Activated naive CD4-positive, alpha-beta T cell treated with anti-CD3 and anti-CD28 coated beads, Interleukin-2, amount 50 U/mL, for 16 hours (primary cell): ENCODE results near the gene KRTAP9-2.
"Not testable (repeated sequence)": the region's sequence is repeated elsewhere in the genome, so short reads cannot be mapped to it uniquely, and the experiment has no call there.

ENCODE experiments used
- DNase-seq: peaks from one replicate; pipeline ENCODE4 v3.0.0-alpha.2; 2020

The KRTAP9-2 gene

GRCh38 chr17:41226598-41227095 lies at the start of gene KRTAP9-2:
TSS of gene KRTAP9-2 (plus strand) at chr17:41226648. CDS start at chr17:41226655, 7 bp downstream.
- DNase-seq = not testable (repeated sequence)

GRCh38 chr17:41176744-41177387 lies 49.6 kb upstream of the KRTAP9-2 start:
- no peak for DNase-seq

- DNase-seq = no peak
These were observed 48.6 kb upstream of the KRTAP9-2 start, which contains the start of gene KRTAP4-2 for GRCh38 chr17:41177727-41178271. TSS of gene KRTAP4-2 (minus strand) at chr17:41178221. CDS start at chr17:41178164, 57 bp downstream.

GRCh38 chr17:41178341-41178740 lies 48.1 kb upstream of the KRTAP9-2 start:
- DNase-seq = no peak

DNA sequence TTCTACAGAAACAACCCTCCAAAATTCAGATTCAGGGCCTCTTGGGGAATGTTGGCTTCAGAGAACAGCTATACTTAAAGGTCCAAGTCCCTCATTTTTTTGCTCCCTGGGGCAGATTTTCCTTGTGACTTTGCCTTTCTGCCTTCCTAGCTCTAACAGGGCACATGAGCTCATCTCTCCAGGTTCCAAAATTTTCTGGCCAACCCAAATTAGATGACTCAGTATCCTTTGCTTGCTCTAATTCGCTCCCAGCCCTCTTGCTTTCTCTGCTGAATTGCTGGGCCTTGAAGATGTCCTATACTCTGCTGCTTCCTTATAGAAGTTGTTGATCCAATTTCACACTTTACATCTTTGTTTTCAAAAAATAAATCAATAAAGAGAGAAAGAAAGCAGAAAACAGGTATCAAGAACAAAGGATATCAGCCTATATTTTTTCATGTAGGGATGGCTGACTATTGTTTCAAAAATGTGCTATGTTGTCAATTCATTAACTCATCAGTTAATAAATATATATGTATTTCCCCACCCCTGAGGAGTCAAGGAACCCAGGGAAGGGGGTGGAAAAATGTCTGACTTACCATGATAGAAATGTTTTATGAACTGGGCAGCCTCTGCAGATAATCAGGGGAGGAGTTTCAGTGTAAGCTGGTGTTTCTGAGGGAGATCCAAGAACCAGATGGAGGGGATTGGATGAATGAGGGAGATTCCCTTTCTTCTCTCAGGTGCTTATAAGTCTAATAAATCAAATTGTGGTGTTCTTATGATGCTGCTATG lies 47.4 kb upstream of the KRTAP9-2 start:
- DNase-seq = no peak

- no peak for DNase-seq
These were observed 41.9 kb upstream of the KRTAP9-2 start, which contains the start of gene KRTAP4-1 for GRCh38 chr17:41184480-41184961. TSS of gene KRTAP4-1 (minus strand) at chr17:41184911. CDS start at chr17:41184854, 57 bp downstream.

DNA sequence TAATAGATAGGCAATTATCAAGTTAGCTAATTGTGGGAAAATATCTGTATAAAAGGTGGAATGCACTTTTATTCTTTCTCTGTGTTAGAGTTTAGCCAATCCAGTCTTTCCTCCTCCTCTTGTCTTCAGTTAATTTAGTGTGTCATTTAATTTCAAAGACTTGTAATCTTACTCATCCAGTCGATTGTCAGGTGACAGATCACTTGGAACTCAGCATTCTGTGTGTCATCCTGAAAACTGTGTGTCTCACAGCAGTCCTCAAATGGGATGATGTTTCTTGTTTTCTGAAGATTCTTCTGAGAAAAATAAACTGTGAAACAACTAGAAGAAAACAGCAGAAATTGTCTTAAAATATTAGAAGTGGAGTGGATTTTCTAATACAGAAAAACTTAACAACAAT lies 41.4 kb upstream of the KRTAP9-2 start:
- no peak for DNase-seq

- DNase-seq = no peak
These were observed 39.6 kb upstream of the KRTAP9-2 start for GRCh38 chr17:41186872-41187271.

DNA sequence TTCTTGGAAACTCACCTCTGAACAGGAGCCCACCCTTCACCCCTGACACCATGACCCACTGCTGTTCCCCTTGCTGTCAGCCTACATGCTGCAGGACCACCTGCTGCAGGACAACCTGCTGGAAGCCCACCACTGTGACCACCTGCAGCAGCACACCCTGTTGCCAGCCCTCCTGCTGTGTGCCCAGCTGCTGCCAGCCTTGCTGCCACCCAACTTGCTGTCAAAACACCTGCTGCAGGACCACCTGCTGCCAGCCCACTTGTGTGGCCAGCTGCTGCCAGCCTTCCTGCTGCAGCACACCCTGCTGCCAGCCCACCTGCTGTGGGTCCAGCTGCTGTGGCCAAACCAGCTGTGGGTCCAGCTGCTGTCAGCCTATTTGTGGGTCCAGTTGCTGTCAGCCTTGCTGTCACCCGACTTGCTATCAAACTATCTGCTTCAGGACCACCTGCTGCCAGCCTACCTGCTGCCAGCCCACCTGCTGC lies 36.6 kb upstream of the KRTAP9-2 start, which contains the start of gene KRTAP9-1:
Gene KRTAP9-1, plus strand, starts transcription at position 51 of the 482 bp plus-strand sequence. Its CDS starts 0 bp downstream, at position 51.
- not testable (repeated sequence) for DNase-seq

- DNase-seq = no peak
These were observed 36.1 kb upstream of the KRTAP9-2 start for GRCh38 chr17:41190328-41190727.

- no peak for DNase-seq
These were observed 30.4 kb upstream of the KRTAP9-2 start for GRCh38 chr17:41196068-41196467.

- no peak for DNase-seq
These were observed 26.9 kb upstream of the KRTAP9-2 start for GRCh38 chr17:41199421-41200078.

DNA sequence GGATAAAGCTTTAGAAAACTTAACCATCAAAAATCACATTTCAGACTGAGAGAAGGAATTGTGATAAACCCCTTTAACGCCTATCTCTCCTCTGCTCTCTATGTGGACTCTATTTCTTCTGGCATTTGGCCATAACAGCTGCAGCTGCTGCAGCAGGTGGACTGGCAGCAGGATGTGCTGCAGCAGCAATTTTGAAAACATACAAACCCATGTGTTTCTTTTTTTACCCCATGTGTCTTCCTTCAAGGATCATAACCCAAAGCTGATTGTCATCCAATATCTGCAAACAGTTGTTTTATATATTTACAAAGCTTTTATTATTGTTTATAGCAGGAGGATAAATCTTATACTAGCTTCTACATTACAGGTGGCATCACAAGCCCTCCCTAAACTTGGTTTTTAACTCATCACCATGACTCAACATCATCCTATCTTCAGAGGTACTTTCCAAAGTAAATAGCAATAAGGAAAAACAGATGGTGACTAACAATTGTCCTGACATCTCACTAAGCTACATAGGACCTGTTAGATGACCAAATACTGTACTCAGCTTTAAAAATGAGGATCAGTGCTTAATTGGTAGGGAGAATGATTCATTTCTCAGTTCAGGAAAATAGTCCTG lies 14.5 kb upstream of the KRTAP9-2 start:
- no peak for DNase-seq

DNA sequence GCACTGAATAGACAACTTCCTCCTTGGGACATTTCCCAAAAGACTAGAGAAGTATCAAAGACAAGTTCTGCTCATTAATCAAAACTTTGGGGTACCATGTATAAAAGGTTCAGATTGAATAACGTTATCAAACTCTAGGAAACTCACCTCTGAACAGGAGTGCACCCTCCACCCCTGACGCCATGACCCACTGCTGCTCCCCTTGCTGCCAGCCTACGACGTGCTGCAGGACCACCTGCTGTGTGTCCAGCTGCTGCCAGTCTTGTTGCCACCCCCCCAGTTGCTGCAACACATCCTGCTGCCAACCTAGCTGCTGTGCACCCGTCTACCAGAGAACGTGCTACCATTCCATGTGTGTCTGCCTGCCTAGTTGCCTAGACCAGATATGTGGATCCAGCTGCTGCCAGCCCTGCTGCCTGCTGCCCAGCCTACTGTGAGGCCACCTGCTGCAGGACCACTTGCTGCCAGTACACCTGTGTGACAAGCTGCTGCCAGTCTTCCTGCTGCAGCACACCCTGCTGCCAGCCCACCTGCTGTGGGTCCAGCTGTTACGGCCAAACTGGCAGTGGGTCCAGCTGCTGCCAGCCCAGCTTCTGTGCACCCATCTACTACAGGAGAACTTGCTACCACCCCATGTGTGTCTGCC lies 13.8 kb upstream of the KRTAP9-2 start:
- DNase-seq = no peak

GRCh38 chr17:41215681-41216080 lies 10.8 kb upstream of the KRTAP9-2 start:
- DNase-seq = no peak

DNA sequence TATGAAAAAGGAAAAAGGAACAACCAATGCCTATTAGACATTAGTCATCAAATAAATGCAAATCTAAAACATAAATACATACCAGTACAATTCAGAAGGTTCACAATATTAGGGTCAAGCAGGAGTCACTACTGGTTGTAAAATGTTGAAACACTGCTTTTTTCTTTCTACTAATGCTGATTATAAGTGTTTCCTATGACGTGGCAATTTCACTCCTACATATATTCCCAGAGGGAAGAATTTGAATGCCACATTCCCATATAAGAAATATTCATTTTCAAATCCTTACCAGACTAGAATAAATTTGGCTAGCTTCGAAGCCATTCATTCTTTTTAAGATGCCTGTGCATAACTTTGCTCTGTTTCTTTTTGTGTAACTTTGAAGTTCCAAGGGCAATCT lies 2.6 kb upstream of the KRTAP9-2 start:
- no peak for DNase-seq

DNA sequence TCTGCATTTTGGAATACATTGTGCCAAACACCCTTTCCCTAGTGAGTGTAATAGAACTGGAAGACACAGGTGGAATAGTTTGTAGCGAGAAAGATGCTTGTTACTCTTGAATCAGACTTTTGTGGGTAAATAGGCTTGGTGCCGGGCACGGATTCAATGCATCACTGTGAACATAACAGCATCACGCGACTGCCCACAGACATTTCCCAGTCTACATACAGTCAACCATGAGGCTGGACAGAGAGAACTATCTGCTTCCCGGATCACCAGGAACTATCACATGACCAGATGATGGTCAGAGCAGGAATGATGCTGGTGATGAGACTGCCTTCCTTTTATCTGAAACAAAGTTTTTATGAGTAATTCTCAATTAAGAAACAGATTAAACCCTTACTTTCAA lies 397 bp upstream of the KRTAP9-2 start:
- DNase-seq = no peak

GRCh38 chr17:41230094-41230493 lies 3.6 kb downstream of the KRTAP9-2 start:
- DNase-seq = no peak

DNA sequence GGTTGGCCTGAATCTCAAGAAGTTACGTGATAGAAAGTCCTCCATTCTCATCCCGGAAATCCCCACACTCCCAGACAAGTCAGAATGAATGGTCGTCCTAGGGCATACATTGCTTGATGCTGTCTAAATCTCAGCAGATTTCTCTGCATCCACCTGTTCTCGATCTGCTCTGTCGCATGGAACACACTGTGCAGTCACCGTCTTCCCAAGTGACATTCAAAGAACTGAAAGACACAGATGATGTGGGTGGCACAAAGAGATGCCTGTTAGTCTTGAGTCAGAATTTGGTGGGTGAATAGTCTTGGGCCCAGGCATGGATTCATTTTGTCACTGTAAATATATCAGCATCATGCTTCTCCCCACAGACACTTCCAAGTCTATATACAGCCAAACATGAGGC lies 5.3 kb downstream of the KRTAP9-2 start:
- no peak for DNase-seq

DNA sequence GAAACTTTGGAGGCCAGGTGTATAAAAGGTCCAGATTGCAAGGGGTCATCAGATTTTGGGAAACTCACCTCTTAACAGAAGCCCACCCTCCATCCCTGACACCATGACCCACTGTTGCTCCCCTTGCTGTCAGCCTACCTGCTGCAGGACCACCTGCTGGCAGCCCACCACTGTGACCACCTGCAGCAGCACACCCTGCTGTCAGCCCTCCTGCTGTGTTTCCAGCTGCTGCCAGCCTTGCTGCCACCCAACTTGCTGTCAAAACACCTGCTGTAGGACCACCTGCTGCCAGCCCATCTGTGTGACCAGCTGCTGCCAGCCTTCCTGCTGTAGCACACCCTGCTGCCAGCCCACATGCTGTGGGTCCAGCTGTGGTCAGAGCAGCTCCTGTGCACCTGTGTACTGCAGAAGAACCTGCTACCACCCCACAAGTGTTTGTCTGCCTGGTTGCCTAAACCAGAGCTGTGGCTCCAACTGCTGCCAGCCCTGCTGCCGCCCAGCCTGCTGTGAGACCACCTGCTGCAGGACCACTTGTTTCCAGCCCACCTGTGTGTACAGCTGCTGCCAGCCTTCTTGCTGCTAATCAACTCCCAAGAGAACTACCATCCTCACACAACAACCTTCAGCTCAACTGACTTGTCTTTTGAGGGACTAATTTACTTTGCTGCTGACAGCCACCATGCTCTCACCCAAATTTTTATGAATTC lies 6.1 kb downstream of the KRTAP9-2 start, which contains the start of gene KRTAP9-3:
Gene KRTAP9-3, plus strand, starts transcription at position 51 of the 707 bp plus-strand sequence. Its CDS starts 53 bp downstream, at position 104.
- not testable (repeated sequence) for DNase-seq

DNA sequence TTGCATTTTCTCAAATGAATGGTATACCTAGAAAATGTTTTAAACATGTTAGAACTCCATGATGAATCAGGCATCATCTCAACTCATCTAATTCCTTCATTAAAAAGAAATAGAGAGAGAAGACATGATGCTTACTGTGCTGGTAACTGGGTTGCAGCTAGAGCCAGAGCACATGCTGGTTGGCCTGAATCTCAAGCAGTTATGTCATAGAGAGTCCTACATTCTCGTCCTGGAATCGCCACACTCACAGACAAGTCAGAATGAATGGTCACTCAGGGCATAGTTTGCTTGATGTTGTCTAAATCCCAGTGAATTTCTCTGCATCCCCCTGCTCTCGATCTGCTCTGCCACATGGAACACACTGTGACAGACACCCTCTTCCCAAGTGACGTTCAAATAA lies 10.7 kb downstream of the KRTAP9-2 start:
- not testable (repeated sequence) for DNase-seq
